HG02678 (cell line): Measurements from ENCODE around the gene LRRC32.

Experiments used
- ATAC-seq: cut with Tn5 transposase; IDR thresholded peaks from one replicate; pipeline ENCODE4 v1.9.1; 2021; ENCODE audit warnings: mild to moderate bottlenecking, moderate library complexity; ENCODE audit not compliant: unreplicated experiment

The LRRC32 gene

GRCh38 chr11:76680518-76681425 is 10.2 kb upstream of the LRRC32 start:
- ATAC-seq = peak; percentile 48

GRCh38 chr11:76678321-76678720 is 7.8 kb upstream of the LRRC32 start:
- no peak for ATAC-seq

GRCh38 chr11:76677458-76677765 is 6.9 kb upstream of the LRRC32 start:
- no peak for ATAC-seq

GRCh38 chr11:76676636-76677457 is 6.3 kb upstream of the LRRC32 start:
- no peak for ATAC-seq

GRCh38 chr11:76674517-76675400 is 4.2 kb upstream of the LRRC32 start:
- ATAC-seq = no peak

GRCh38 chr11:76673176-76674142 is 2.9 kb upstream of the LRRC32 start:
- ATAC-seq = no peak

DNA sequence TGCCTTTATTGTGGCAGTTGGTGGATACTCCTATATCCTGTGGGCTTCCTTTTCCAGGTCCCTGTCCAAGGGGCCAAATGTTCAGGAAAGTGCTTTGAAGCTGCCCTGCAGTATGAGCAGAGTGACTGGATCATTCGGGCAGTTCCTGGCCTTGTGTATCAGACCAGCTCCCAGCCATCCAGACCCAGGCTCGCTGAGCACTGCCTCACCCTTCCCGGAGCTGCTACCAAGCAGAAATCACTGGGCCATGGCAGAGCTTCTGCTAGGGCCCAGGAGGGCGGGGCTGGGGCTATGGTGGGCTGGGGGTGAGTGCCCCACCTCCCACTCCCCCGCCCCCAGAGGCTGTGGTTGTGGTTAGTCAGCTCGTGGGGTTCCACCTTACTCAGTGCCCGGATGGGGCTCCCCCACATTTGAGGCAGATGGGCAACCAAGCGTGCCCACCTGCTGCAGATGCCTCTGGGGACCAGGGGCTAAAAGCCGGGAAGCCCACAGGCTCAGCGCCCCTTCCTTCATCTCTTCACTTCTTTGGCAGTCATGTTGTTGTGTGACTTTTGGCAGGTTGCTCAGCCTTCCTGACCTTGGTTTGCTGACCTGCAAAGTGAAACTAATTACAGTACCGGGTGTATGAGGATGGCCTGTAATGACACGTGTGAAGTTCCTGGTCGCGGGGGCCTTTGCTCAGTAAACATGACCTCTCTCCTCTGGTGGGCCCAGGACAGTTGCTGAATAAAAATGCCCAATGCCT is 2.1 kb upstream of the LRRC32 start:
- ATAC-seq = peak; percentile 71

DNA sequence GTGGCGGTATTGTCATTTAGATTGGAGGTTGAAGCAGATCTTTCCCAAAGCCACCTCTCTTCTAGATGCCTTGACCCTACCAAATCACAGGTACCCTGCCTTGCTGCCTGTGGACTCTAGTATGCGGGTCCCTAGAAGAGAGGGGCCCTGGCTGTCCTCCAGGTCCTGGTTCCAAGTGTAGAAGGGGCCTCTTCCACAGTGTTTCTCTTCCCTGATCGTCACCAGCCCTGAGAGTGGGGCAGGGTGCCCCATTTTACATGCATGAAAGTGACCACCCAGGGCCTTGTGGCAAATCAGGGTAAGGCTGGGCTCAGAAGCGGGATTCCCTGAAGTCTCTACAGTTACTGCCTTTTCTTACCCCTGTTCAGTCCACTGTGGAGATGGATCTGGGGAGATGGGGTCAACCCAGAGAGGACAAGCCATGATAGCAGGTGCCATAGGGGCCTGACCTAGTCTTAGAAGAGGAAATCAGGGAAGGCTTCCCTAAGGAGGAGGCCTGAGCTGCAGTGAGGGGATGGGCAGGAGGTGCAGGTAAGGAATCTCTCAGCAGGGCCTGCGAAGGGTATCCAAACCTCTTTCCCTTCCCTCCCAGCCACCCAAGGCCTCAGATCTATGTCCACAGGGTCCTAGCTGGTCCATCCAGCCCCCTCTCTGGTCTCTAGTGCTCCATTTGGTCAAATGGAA is 1.2 kb upstream of the LRRC32 start:
- ATAC-seq = no peak

- no peak for ATAC-seq
Measured at GRCh38 chr11:76671237-76671592, 668 bp upstream of the LRRC32 start.

DNA sequence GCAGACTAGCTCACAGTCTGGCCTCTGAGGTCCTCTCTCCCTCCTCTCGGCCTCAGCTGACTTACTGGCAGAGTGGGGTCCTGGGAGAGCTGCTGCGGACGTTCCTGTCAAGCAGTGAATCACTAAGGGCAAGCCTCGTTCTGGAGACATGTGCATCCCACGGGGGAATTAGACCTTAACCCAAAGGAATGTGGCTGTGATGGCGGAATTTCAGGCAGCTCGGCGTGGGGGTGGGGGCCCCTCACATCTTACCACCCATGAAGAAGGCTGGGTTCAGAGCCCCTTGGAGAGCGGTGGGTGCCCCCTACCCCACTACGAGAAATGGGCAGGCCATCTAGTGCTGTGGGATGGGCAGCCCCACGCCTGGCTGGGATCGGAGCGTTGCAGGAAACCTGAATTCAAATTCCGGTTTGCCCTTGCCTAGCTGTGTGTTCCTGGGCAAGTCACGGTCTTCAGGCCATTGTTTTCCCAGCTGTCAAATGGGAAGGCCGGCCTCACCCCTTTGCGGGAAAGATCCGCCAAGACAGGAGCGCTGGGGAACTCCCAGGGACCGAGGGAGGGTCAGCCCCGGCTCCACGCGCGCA is 554 bp downstream of the LRRC32 start:
- no peak for ATAC-seq

- no peak for ATAC-seq
Measured at GRCh38 chr11:76668362-76669155, 2.0 kb downstream of the LRRC32 start.

GRCh38 chr11:76667856-76668255 is 2.7 kb downstream of the LRRC32 start:
- ATAC-seq = no peak

DNA sequence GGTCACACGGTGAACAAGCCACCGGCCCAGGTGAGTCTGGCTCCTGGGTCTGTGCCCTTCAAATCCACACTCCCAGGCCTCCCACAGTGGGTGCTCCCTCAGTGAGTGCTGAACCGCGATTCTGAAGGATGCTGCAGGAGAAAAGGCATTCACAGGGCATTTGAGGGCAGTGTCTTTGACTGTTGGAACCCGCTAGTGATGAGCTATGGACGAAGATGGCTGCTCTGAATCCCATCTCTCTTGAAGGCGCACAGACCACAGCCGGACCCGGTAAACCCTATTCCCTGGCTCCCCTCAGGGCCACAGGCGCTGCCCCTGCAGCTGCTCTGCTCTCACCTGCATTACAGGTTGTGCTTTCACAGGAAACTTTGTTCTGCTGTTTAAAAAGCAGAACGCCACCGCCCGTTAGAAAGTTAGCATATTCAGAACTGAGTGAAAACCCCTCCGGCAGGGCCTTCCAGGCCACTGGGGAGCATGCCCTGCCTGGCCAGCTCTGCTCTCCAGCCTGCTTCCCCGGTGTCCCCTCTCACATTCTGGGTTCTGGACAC is 3.2 kb downstream of the LRRC32 start:
- no peak for ATAC-seq

- no peak for ATAC-seq
Measured at GRCh38 chr11:76666830-76667229, 3.7 kb downstream of the LRRC32 start.

GRCh38 chr11:76666408-76666807 is 4.1 kb downstream of the LRRC32 start:
- peak; percentile 61 for ATAC-seq

GRCh38 chr11:76665921-76666351 is 4.6 kb downstream of the LRRC32 start:
- no peak for ATAC-seq

DNA sequence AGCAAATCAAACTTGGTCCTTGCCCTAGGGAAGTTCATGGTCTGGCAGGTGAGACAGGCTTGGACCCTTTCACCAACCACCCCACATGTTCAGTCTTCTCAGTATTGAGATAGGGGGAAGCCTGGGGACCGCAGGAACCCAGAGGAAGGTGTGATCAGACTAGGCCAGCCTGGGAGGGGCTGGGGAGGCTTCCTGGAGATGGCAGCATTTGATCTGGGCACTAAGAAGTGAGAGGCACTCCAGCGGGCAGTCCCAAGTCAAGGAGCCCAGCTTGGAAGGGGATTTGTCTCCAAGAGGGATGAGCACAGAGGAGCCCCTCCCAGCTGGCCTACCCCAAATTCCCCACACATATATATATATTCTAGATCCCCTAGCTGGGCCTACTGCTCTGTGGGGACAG is 5.4 kb downstream of the LRRC32 start:
- ATAC-seq = no peak
